ENCODE results near the gene SIK3. TPM values are rescaled to one million over a fixed set of nuclear protein-coding genes. Genes with fewer than 3 reads are reported as not detected.

Gene SIK3
- total RNA-seq, 2 donors from 2014 or later: 37.2 to 43.5 TPM

DNA sequence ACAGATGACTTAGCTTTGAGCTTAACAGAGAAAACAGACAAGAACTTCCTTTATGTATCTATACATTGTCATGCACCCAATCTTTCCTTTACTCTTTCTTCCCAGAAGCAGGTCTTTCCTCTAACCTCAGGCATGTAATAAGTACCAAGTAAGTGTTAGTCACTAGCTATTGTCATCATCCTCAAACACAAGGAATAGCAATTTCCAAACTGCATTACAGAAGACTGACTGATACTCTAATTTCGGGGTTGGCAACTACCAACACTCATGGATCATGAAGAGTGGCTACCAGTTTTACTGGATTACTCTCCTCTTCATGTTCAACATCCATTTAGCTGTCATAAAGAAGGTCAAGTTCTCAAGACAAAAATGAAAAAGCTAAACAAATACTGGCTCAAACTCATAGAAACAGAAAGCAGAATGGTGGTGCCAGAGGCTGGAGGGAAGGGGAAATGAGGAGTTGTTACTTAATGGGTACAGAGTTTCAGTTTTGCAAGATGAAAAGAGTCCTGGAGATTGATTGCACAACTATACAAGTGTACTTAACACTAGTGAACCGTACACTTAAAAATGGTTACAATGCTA lies 111.6 kb downstream of the SIK3 start:
- no peaks in the 10 kb centered on the region for H3K9me3 Mint-ChIP-seq
- H3K36me3 Mint-ChIP-seq (ENCODE audit: low read depth): peaks cover 3% of the 10 kb centered on the region
- no peak for DNase-seq
- Histone ChIP-seq H3K4me3 (ENCODE audit: low read length) (no peak overlapping the region), H3K9ac (ENCODE audit: extremely low read depth, low read length, poor library complexity, severe bottlenecking) (no peak overlapping the region), H3K27ac (ENCODE audit: low read depth, low read length) (no peak overlapping the region), H3K4me1 (ENCODE audit: control insufficient read depth, insufficient read depth, low read length) (peaks cover 8% of the 10 kb centered on the region), H3K27me3 (ENCODE audit: control insufficient read depth, insufficient read depth, low read length, poor library complexity, severe bottlenecking) (no peaks in the 10 kb centered on the region), H3K36me3 (ENCODE audit: control insufficient read depth, insufficient read depth, low read length) (no peaks in the 10 kb centered on the region), H3K9me3 (ENCODE audit: control insufficient read depth, low read length) (no peaks in the 10 kb centered on the region)
- TF ChIP-seq, protein P1, sequence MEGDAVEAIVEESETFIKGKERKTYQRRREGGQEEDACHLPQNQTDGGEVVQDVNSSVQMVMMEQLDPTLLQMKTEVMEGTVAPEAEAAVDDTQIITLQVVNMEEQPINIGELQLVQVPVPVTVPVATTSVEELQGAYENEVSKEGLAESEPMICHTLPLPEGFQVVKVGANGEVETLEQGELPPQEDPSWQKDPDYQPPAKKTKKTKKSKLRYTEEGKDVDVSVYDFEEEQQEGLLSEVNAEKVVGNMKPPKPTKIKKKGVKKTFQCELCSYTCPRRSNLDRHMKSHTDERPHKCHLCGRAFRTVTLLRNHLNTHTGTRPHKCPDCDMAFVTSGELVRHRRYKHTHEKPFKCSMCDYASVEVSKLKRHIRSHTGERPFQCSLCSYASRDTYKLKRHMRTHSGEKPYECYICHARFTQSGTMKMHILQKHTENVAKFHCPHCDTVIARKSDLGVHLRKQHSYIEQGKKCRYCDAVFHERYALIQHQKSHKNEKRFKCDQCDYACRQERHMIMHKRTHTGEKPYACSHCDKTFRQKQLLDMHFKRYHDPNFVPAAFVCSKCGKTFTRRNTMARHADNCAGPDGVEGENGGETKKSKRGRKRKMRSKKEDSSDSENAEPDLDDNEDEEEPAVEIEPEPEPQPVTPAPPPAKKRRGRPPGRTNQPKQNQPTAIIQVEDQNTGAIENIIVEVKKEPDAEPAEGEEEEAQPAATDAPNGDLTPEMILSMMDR (conservative IDR thresholded peaks at IDR 0.05): no peak
- peaks cover 32% of the 10 kb centered on the region for H3K4me1 Mint-ChIP-seq
- no peak overlapping the region for H3K4me3 Mint-ChIP-seq
- 86 to 89% methylated on average over 1 of the region's 2 CpGs for WGBS, 2 experiments (ENCODE audit: insufficient coverage in 1 of 2, insufficient read length in 1 of 2)
- no peaks in the 10 kb centered on the region for H3K27me3 Mint-ChIP-seq (ENCODE audit: insufficient read depth)
- H3K27ac Mint-ChIP-seq: no peak overlapping the region

DNA sequence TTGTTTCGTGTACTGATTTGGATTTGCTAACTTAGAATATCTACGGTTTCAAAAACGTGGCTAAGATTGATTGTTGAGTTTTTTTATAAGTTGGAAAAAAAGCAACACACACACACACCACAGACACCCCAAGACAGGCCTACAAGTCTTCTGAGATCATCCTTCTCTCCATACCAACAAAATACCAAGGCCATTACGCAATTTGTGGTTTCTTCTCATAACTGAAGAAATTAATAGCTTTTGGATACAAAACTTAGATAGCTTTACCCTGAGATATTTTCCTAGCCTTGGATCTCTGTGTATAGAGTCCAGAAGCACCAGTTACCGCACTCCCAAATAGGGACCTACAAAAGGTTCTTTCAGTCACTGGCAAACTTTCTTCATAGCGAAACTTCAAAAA lies 113.6 kb downstream of the SIK3 start:
- Histone ChIP-seq H3K36me3 (ENCODE audit: control insufficient read depth, insufficient read depth, low read length) (no peaks in the 10 kb centered on the region), H3K4me1 (ENCODE audit: control insufficient read depth, insufficient read depth, low read length) (peaks cover 4% of the 10 kb centered on the region), H3K9me3 (ENCODE audit: control insufficient read depth, low read length) (no peaks in the 10 kb centered on the region), H3K9ac (ENCODE audit: extremely low read depth, low read length, poor library complexity, severe bottlenecking) (no peak overlapping the region), H3K27ac (ENCODE audit: low read depth, low read length) (no peak overlapping the region), H3K4me3 (ENCODE audit: low read length) (no peak overlapping the region), H3K27me3 (ENCODE audit: control insufficient read depth, insufficient read depth, low read length, poor library complexity, severe bottlenecking) (no peaks in the 10 kb centered on the region)
- Mint-ChIP-seq H3K36me3 (ENCODE audit: low read depth) (peaks cover 3% of the 10 kb centered on the region), H3K27me3 (ENCODE audit: insufficient read depth) (no peaks in the 10 kb centered on the region), H3K4me1 (peaks cover 27% of the 10 kb centered on the region), H3K27ac (no peak overlapping the region), H3K9me3 (no peaks in the 10 kb centered on the region), H3K4me3 (no peak overlapping the region)
- TF ChIP-seq, protein P1 (conservative IDR thresholded peaks at IDR 0.05): no peak
- 91 to 96% methylated on average over 5 to 6 of the region's 6 CpGs for WGBS, 2 experiments (ENCODE audit: insufficient coverage in 1 of 2, insufficient read length in 1 of 2)
- DNase-seq: no peak

DNA sequence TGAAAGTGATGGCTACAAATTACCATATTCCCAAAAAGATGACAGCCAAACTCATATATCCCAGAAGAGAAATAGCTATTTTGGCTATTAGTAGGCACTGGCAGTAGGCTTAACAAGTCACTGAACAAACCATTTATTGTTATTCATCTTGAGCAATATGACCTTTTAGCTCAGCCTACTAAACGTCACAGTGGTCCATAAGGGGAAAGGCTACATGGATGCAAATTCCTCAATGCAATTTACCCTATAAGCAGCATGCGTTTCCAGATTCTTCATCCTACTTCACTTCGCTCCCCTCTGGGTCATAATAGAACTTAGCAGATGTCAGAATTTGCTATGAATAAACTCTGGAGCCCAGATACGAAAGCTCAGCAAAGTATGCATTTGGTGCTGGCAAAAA lies 114.0 kb downstream of the SIK3 start:
- no peaks in the 10 kb centered on the region for H3K9me3 ChIP-seq (ENCODE audit: control insufficient read depth, low read length)
- Mint-ChIP-seq H3K36me3 (ENCODE audit: low read depth) (peaks cover 3% of the 10 kb centered on the region), H3K27me3 (ENCODE audit: insufficient read depth) (no peaks in the 10 kb centered on the region), H3K9me3 (no peaks in the 10 kb centered on the region), H3K4me1 (peaks cover 23% of the 10 kb centered on the region), H3K27ac (no peak overlapping the region), H3K4me3 (no peak overlapping the region)
- H3K27ac ChIP-seq (ENCODE audit: low read depth, low read length): no peak overlapping the region
- TF ChIP-seq, protein P1 (conservative IDR thresholded peaks at IDR 0.05): no peak
- H3K4me3 ChIP-seq (ENCODE audit: low read length): no peak overlapping the region
- no peaks in the 10 kb centered on the region for H3K27me3 ChIP-seq (ENCODE audit: control insufficient read depth, insufficient read depth, low read length, poor library complexity, severe bottlenecking)
- no peak for DNase-seq
- H3K36me3 ChIP-seq (ENCODE audit: control insufficient read depth, insufficient read depth, low read length): no peaks in the 10 kb centered on the region
- WGBS, 2 experiments (ENCODE audit: insufficient coverage in 1 of 2, insufficient read length in 1 of 2): 94 to 98% methylated on average over 3 to 4 of the region's 4 CpGs
- H3K4me1 ChIP-seq (ENCODE audit: control insufficient read depth, insufficient read depth, low read length): peaks cover 3% of the 10 kb centered on the region
- H3K9ac ChIP-seq (ENCODE audit: extremely low read depth, low read length, poor library complexity, severe bottlenecking): no peak overlapping the region
